NCI-H187 treated with DMSO at 0.1 percent for 48 hours (cell line): Measurements from ENCODE around the gene NDST1.

Source experiments
- DNase-seq: peaks from one replicate; lab custom pipeline; 2025; lab: John Stamatoyannopoulos, UW

Gene NDST1

DNA sequence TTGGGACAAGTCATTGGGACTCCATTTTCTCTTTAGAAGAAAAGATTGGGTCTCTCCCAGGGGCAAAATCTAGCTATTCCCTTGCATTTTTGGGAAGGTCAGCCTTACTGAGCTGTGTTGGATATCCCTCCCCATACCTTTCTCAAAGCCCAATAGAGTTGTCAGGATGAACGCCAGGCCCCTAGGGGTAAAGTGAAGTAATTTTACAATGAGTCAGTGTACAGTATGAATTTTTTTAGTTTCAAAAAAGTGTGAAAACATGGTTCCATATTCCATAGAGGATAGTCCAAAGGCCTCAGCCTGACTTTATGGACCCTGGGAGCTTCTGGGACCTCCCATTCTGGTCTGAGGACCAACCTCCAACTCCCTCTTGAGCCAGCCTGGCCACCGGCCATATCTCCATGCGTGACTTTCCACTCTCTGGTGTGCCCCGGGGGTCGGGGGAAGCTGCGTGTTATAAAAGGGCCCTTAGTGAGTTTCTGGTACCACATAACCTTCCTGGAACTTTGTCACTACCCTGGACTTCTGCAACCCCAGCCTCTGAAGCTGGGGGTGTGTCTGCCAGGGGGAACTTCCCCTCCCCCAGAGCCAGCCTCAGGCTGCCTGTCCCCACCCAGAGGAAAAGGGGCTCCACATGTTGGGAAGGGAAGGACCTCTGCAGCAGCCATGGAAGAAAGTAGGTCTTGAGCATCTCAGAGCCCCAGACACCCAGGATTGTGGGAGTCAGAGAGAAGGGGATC is 80.1 kb downstream of the NDST1 start:
- DNase-seq, result no peak

GRCh38 chr5:150588596-150588890 is 80.6 kb downstream of the NDST1 start:
- no peak for DNase-seq

GRCh38 chr5:150589862-150590601 is 82.1 kb downstream of the NDST1 start:
- no peak for DNase-seq

- DNase-seq, result no peak
Measured at GRCh38 chr5:150590979-150591695, 83.2 kb downstream of the NDST1 start.

DNA sequence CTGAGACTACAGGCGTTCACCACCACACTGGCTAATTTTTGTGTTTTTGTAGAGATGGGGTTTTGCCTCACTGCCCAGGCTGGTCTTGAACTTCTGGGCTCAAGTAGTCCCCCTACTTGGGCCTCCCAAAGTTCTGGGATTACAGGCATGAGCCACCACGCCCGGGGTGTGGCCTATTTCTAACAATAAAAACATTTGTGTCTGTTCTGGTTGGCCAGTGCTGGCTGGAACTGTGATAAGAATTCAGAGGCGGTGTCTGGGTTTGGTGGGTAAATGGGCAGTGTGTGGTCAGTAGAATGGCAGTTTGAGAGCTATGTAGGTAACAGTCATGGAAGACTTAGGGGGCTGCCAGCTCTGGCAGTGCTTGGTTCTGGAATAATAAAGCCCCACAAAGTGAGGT is 85.7 kb downstream of the NDST1 start:
- DNase-seq, result no peak

- DNase-seq, result no peak
Measured at GRCh38 chr5:150593996-150594395, 86.1 kb downstream of the NDST1 start.

DNA sequence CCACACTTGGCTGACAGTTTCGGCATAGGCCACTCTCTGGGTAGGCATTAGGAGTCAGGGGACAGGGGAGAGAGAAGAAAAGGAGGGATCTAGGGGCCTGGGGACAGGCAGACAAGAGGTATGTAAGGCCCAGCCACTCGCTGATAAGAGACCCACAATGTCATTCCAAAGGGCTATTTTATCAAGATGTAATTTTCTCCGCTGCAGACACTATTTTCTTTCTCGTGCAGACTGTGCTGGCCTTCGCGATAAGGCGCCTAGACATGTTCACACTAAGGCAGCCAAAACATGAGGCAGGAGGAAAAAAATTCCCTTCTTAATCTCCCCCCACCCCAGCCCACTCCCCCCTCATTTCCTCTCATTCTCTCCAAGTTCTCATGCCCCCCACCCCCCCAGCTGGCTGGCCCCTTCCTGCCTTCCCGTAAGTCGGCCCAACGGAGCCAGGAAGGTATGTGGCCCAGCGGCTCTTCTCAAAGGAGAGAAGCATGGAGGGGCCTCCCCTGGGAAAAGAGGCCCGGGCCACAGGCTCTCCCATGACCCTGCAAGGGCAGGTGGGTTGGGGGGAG is 87.6 kb downstream of the NDST1 start:
- no peak for DNase-seq

DNA sequence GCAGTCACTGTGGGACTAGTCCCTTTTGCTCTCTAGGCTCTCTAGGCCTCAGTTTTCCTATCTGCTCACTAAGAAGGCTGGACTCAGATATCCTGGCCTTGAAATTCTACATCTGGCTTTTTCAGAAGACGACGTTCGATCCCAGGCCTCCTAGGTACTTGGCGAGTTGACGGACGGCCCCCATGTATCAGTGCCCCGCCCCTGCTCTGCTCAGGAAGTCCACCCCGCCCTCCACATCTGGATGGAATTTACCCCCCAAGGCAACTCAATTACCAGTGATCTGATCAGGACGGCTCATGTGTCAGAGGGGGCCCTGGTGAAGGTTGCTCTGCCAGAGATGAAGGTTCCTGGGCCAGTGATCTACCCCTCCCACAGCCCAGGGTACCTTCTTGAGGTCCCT is 88.4 kb downstream of the NDST1 start:
- no peak for DNase-seq

- DNase-seq, result no peak
Measured at GRCh38 chr5:150596826-150597225, 88.9 kb downstream of the NDST1 start.

GRCh38 chr5:150598006-150598405 is 90.1 kb downstream of the NDST1 start:
- no peak for DNase-seq

DNA sequence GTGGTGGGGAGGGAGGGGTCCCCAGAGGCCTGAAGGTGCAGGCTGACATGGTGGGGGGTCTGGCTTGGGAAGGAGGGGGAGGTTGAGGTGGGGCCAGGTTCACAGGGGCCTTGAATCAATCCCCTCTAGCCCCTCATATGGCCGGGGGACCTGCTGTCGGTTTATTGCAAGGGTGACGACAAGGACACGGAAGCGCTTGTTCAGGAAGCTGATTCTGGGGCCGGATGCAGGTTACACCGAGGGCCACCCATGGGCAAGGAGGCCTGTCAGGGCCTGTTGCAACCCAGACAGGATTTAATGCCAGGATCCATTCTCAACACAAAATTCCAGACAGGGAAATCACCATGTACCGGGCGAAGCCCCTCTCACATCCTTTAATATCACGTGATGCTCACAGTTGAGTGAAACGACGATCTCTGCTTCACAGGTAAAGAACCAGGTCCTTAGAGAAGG is 90.9 kb downstream of the NDST1 start:
- DNase-seq, result no peak

GRCh38 chr5:150599281-150599680 is 91.3 kb downstream of the NDST1 start:
- DNase-seq, result no peak

GRCh38 chr5:150599917-150600511 is 92.1 kb downstream of the NDST1 start:
- DNase-seq, result no peak

DNA sequence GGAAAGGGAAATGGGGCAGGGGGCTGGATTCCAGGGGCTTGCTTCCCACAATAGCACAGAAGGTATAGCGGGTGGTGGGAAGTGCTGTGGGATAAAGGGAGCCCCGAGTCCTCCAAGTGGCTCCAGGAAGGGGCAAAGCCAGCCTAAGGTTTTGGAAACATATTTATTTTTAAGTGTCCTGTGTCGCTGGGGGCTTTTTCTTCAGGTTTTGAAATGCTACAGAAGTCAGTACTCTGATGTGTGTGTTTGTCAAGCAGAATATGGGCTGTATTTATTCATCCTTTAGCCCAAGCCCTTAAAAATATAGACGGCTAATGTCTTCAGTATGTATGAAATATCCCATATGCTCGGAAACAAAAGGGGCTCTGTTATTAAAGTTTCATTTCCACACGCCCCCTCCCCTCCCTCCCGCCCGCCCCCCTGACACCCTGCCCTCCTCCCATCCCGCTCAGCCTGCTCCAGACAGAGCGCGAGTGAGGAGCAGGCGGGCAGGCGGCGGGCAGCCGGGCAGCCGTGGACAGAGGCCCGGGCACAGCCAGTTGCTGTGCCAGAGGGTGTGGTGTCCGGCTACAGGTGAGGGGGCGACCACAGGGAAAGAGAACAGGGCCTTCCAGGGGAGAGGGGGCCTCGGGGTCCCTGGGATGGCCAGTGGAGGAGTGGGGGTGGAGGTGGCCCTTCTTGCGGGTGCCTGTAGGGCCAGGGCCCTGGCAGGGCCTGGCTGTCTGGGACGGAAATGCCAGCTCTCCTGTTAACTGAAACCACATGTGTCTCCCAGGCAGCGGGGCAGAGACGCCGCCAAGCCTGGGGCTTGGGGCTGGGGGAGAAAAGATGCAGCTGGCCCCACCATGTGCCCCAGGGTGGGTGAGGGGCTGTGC is 92.9 kb downstream of the NDST1 start:
- no peak for DNase-seq

- no peak for DNase-seq
Measured at GRCh38 chr5:150601491-150602345, 93.8 kb downstream of the NDST1 start.

DNA sequence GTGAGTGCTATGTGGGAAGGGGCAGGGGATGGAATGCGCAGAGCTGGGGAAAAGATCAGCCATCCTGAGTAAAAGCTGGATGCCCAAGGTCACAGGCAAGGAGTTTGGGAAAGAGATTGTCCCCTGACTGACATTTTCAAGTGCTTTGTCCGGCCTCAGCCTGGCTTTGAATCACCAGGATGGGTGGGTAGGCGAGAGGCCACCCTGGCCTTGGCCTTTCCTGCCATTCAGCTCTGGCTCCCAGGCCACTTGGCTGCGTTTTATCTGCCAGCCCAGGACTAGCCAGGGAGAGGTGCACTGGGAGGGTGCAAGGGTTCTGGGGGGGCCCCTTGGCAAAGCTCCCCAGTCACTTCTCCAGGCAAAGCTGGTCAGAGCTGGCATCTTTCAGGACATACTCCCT is 95.1 kb downstream of the NDST1 start:
- no peak for DNase-seq

DNA sequence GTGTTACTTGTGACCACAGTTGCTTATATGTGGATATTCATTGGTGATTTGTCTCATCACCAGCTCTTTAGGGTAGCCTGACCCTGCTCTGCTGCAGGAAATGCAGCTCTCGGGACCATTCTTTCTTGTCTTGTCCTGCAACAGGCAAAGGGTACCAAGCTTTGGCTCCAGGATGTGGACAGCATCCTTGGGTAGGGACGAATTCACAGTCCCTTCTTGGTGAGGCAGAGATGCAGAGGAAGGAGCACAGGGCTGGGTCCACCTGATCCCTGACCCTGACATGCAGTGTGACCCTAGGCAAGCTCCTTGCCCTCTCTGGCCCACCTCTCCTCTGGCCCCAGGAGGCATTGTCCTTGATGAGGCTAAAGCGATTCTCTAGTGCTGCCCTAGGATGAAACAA is 95.6 kb downstream of the NDST1 start:
- no peak for DNase-seq

- DNase-seq, result no peak
Measured at GRCh38 chr5:150604010-150604409, 96.1 kb downstream of the NDST1 start.

DNA sequence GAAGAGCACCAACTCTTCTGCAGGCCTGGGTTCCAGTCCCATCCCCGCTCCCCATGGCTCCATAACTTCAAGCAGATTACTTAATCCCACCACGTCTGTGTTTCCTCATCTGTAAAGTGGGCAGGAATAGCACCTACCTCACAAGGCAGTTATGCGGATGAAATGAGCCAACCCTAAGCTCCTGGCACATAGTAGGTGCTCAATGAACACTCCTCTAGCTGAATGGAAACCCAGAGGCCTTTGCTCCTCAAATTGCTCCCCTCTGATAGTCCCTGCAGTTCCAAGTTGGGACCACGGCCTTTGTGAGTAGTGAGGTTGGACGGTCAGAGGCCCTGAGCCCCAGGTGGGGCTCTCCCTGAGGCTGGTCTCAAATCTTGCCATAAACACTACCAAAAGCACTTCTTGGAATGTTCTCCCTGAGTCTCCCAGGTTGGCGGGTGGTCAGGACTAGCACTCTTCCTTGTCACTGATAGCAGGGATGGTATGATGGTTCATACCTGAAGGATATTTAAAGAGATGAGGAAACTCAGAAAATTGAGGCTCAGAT is 97.0 kb downstream of the NDST1 start:
- DNase-seq, result no peak

- no peak for DNase-seq
Measured at GRCh38 chr5:150605546-150605945, 97.6 kb downstream of the NDST1 start.
